MM.1S (cell line): ENCODE results near the gene NTRK2.

Experiments used
- CTCF ChIP-seq: fragments of 300-600 bp; sonication (generic); IDR thresholded peaks from 2 replicates; pipeline ENCODE4 v1.5.1; 2016; ENCODE audit warnings: antibody characterized with exemption, low read length, mixed read lengths
- EZH2 ChIP-seq: fragments of 300-600 bp; sonication (generic); optimal IDR thresholded peaks from 2 replicates; pipeline ENCODE3; 2017; ENCODE audit warnings: low read depth, mild to moderate bottlenecking, antibody characterized with exemption, low read length, mixed read lengths

DNA sequence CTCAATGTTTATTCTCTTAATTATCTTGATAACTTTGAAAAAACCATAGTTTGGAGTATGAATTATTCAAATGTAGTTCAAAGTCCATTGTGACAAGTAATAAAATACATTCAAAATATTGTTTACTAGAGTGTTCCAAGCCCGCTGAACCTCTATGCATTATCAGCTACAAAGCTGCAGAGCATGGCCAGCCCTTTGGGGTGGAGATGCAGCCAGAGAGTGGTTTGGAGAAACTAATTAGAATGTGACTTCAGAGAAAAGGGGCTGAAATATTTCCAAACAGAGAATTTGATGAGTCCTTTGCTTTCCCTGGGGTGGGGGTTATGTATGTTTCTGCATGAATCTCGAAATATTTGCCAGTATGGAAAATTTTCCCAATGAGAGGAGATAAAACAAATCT is 211.3 kb downstream of the NTRK2 start:
- TF ChIP-seq CTCF: no peak
- TF ChIP-seq EZH2: no peak
